Panc1 (cell line): ENCODE results near the gene SCRG1. TPM values are rescaled to one million over a fixed set of nuclear protein-coding genes. Genes with fewer than 3 reads are reported as not detected.

Source experiments
- ATAC-seq: fragments of 200-7000 bp; cut with Tn5 transposase; 2 replicates; pipeline ENCODE4 v1.9.1; 2020; ENCODE audit warnings: mild to moderate bottlenecking, moderate library complexity
- BruUV-seq: library from RNA; stranded (reverse); fragments of 400-500 nt; replicated peaks from 2 replicates; lab custom pipeline; 2021; lab: Mats Ljungman, UMichigan
- CTCF ChIA-PET: fragments of 300-600 bp; sonication (Branson Sonifier 250); formaldehyde crosslinking; loops from one replicate; lab custom pipeline; 2022; ENCODE audit warnings: antibody characterized with exemption; lab: Charles Lee
- POLR2A ChIA-PET: fragments of 300-600 bp; sonication (Branson Sonifier 250); formaldehyde crosslinking; loops from one replicate; lab custom pipeline; 2022; ENCODE audit warnings: antibody characterized with exemption; lab: Charles Lee
- DNase-seq: peaks from one replicate; pipeline ENCODE4 v3.0.0-alpha.2; 2010; ENCODE audit warnings: low read depth, low spot score
- H3K27ac ChIP-seq: 2 replicates; pipeline ENCODE4 v1.5.1; 2011; ENCODE audit warnings: mild to moderate bottlenecking, low read length, inconsistent platforms
- H3K27me3 ChIP-seq: fragments of 200-500 bp; sonication (Bioruptor generic); 2 replicates; pipeline ENCODE4 v1.6.0; 2014; ENCODE audit warnings: low read length, inconsistent platforms; ENCODE audit not compliant: control insufficient read depth, insufficient read depth
- H3K36me3 ChIP-seq: fragments of 200-500 bp; sonication (Bioruptor generic); 2 replicates; pipeline ENCODE4 v1.5.1; 2014; ENCODE audit warnings: inconsistent platforms, mild to moderate bottlenecking, low read length, moderate library complexity; ENCODE audit not compliant: control insufficient read depth, insufficient read depth
- H3K4me1 ChIP-seq: 2 replicates; pipeline ENCODE4 v1.5.1; 2011; ENCODE audit warnings: inconsistent platforms, mild to moderate bottlenecking, low read length, moderate library complexity; ENCODE audit not compliant: control insufficient read depth, insufficient read depth
- H3K4me3 ChIP-seq, 2 experiments: 2 replicates each; pipeline ENCODE4 v1.5.1; 2011 to 2012; ENCODE audit warnings: low read depth in 2 of 2, low read length in 2 of 2, mild to moderate bottlenecking in 2 of 2, inconsistent platforms in 1 of 2, moderate library complexity in 1 of 2
- H3K9me3 ChIP-seq: fragments of 200-500 bp; sonication (Bioruptor generic); 2 replicates; pipeline ENCODE4 v1.5.1; 2014; ENCODE audit warnings: low read depth, mild to moderate bottlenecking, inconsistent platforms, low read length, moderate library complexity; ENCODE audit not compliant: control insufficient read depth, insufficient read depth
- CTCF ChIP-seq: fragments of 450-650 bp; IDR thresholded peaks from 2 replicates; pipeline ENCODE4 v1.5.1; 2017; ENCODE audit warnings: mild to moderate bottlenecking
- POLR2AphosphoS5 ChIP-seq: IDR thresholded peaks from 2 replicates; pipeline ENCODE4 v1.6.1; 2012; ENCODE audit warnings: mild to moderate bottlenecking, low read depth, low read length, moderate library complexity
- REST ChIP-seq, 2 experiments: IDR thresholded peaks; 2 replicates each; pipeline ENCODE4 v1.6.1; 2011 to 2012; ENCODE audit warnings: low read depth in 2 of 2, control low read depth in 1 of 2, low read length in 1 of 2, mild to moderate bottlenecking in 1 of 2, moderate library complexity in 1 of 2; ENCODE audit not compliant: insufficient read depth in 1 of 2
- SIN3A ChIP-seq: IDR thresholded peaks from 2 replicates; pipeline ENCODE4 v1.6.1; 2012; ENCODE audit warnings: low read depth, mild to moderate bottlenecking, low read length, moderate library complexity, borderline replicate concordance; ENCODE audit not compliant: insufficient read depth
- TCF7L2 ChIP-seq: IDR thresholded peaks from 2 replicates; pipeline ENCODE4 v1.6.1; 2011; ENCODE audit warnings: mild to moderate bottlenecking, low read depth, low read length, inconsistent platforms
- in situ Hi-C: cut with HindIII; loops from 2 replicates; pipeline ENCODE4 v1.10.0; 2016; ENCODE audit warnings: low sequenced_read_pairs, low pct_unique_long_range_greater_than_20kb
- intact Hi-C: fragments of 100-400 bp; cut with micrococcal nuclease; formaldehyde crosslinking; loops from one replicate; pipeline ENCODE4 v1.10.0; 2022; ENCODE audit not compliant: unreplicated experiment
- total RNA-seq: library from RNA; stranded (reverse); gene quantifications from one replicate; pipeline ENCODE4 v1.2.1, GENCODE V29; 2021; ENCODE audit not compliant: unreplicated experiment

SCRG1 gene
- total RNA-seq, 1 experiment from 2014 or later, result not detected

GRCh38 chr4:173343832-173344397 is 55.0 kb downstream of the SCRG1 start:
- no TSS peak for BruUV-seq

GRCh38 chr4:173337463-173337862 is 61.5 kb downstream of the SCRG1 start:
- TF ChIP-seq REST (IDR thresholded peaks at IDR 0.05; ENCODE audit: insufficient read depth in 1 of 2, low read depth in 2 of 2, low read length in 1 of 2) (no peak), TCF7L2 (no peak), POLR2AphosphoS5 (no peak), CTCF (no peak), SIN3A (no peak)
- CTCF ChIA-PET, result no interaction called here
- POLR2A ChIA-PET, result no interaction called here

More at GRCh38 chr4:173343832-173344397, 55.0 kb downstream of the SCRG1 start:
- ATAC-seq (no peak), DNase-seq (no peak)
- H3K27ac ChIP-seq, result no peak overlapping the region
- no peaks in the 10 kb centered on the region for H3K27me3 ChIP-seq
- in situ Hi-C loops, result no loop called here
- intact Hi-C loops, result no loop called here
- POLR2A ChIA-PET, result no interaction called here
- no peaks in the 10 kb centered on the region for H3K9me3 ChIP-seq
- no peak overlapping the region for H3K4me3 ChIP-seq
- CTCF ChIA-PET, result no interaction called here
- TF ChIP-seq REST (IDR thresholded peaks at IDR 0.05; ENCODE audit: insufficient read depth in 1 of 2, low read depth in 2 of 2, low read length in 1 of 2) (no peak), POLR2AphosphoS5 (no peak), SIN3A (no peak), CTCF (no peak), TCF7L2 (no peak)
- no peaks in the 10 kb centered on the region for H3K36me3 ChIP-seq
- no peaks in the 10 kb centered on the region for H3K4me1 ChIP-seq

More at GRCh38 chr4:173337463-173337862, 61.5 kb downstream of the SCRG1 start:
- BruUV-seq, result no TSS peak
- Histone ChIP-seq H3K9me3 (no peaks in the 10 kb centered on the region), H3K27me3 (no peaks in the 10 kb centered on the region), H3K36me3 (no peaks in the 10 kb centered on the region; the same call in 1 of the 2 replicates), H3K4me3 (no peak overlapping the region), H3K27ac (no peak overlapping the region; the same call in 1 of the 2 replicates), H3K4me1 (peaks cover 6% of the 10 kb centered on the region; the same call in 1 of the 2 replicates)
- ATAC-seq, result no peak
- in situ Hi-C loops (no loop called here), intact Hi-C loops (no loop called here)
- no peak for DNase-seq
